H9 (cell line): Measurements from ENCODE around the gene MSI1. TPM values are rescaled to one million over a fixed set of nuclear protein-coding genes. Genes with fewer than 3 reads are reported as not detected.

Experiments
- DNase-seq: peaks from one replicate; pipeline ENCODE4 v3.0.0-alpha.2; 2017
- H2AFZ ChIP-seq: one replicate; pipeline ENCODE4 v1.6.1; 2013; ENCODE audit warnings: mild to moderate bottlenecking, low read length, control low read depth, moderate library complexity
- H2AK5ac ChIP-seq: 2 replicates; pipeline ENCODE4 v1.6.1; 2013; ENCODE audit warnings: low read length, control low read depth, mixed read lengths; ENCODE audit not compliant: insufficient read length
- H2BK120ac ChIP-seq: one replicate; pipeline ENCODE4 v1.6.1; 2013; ENCODE audit warnings: low read depth, mild to moderate bottlenecking, low read length, control low read depth, inconsistent platforms; ENCODE audit not compliant: poor library complexity, severe bottlenecking
- H2BK12ac ChIP-seq: 2 replicates; pipeline ENCODE4 v1.6.1; 2013; ENCODE audit warnings: low read length, control low read depth, mixed read lengths, low read depth; ENCODE audit not compliant: insufficient read length
- H2BK15ac ChIP-seq: 2 replicates; pipeline ENCODE4 v1.6.1; 2013; ENCODE audit warnings: low read depth, low read length, control low read depth
- H2BK20ac ChIP-seq: one replicate; pipeline ENCODE4 v1.6.1; 2013; ENCODE audit warnings: low read depth, mild to moderate bottlenecking, low read length, control low read depth, inconsistent platforms; ENCODE audit not compliant: poor library complexity, severe bottlenecking
- H2BK5ac ChIP-seq: 2 replicates; pipeline ENCODE4 v1.6.1; 2013; ENCODE audit warnings: low read length, control low read depth, mixed read lengths; ENCODE audit not compliant: insufficient read length
- H3K14ac ChIP-seq: 2 replicates; pipeline ENCODE4 v1.6.1; 2013; ENCODE audit warnings: low read length, control low read depth; ENCODE audit not compliant: insufficient read depth
- H3K18ac ChIP-seq: 2 replicates; pipeline ENCODE4 v1.6.1; 2013; ENCODE audit warnings: low read depth, mild to moderate bottlenecking, mixed read lengths, low read length, control low read depth; ENCODE audit not compliant: insufficient read length
- H3K23ac ChIP-seq: 2 replicates; pipeline ENCODE4 v1.6.1; 2013; ENCODE audit warnings: low read length, control low read depth, mixed read lengths, low read depth; ENCODE audit not compliant: insufficient read length
- H3K23me2 ChIP-seq: 2 replicates; pipeline ENCODE4 v1.6.1; 2013; ENCODE audit warnings: low read depth, mild to moderate bottlenecking, mixed read lengths, low read length, control low read depth; ENCODE audit not compliant: insufficient read length, poor library complexity, severe bottlenecking
- H3K27ac ChIP-seq: 2 replicates; pipeline ENCODE4 v1.5.1; 2013; ENCODE audit warnings: low read length, control low read depth, mixed read lengths, low read depth; ENCODE audit not compliant: insufficient read length
- H3K27me3 ChIP-seq: 2 replicates; pipeline ENCODE4 v1.6.1; 2013; ENCODE audit warnings: low read length, control low read depth, inconsistent platforms; ENCODE audit not compliant: insufficient read depth
- H3K4ac ChIP-seq: 2 replicates; pipeline ENCODE4 v1.6.1; 2013; ENCODE audit warnings: low read depth, mild to moderate bottlenecking, control low read depth, inconsistent platforms, low read length, moderate library complexity
- H3K4me1 ChIP-seq: 2 replicates; pipeline ENCODE4 v1.6.1; 2013; ENCODE audit warnings: low read length, control low read depth, inconsistent platforms; ENCODE audit not compliant: insufficient read depth
- H3K4me2 ChIP-seq: 2 replicates; pipeline ENCODE4 v1.6.1; 2013; ENCODE audit warnings: low read length, control low read depth, mixed read lengths; ENCODE audit not compliant: insufficient read length, insufficient read depth
- H3K56ac ChIP-seq: 2 replicates; pipeline ENCODE4 v1.6.1; 2013; ENCODE audit warnings: low read depth, mild to moderate bottlenecking, mixed read lengths, low read length, control low read depth; ENCODE audit not compliant: insufficient read length
- H3K79me1 ChIP-seq: 2 replicates; pipeline ENCODE4 v1.6.1; 2013; ENCODE audit warnings: low read depth, mild to moderate bottlenecking, moderate library complexity, low read length, control low read depth, inconsistent platforms; ENCODE audit not compliant: insufficient read depth, poor library complexity, severe bottlenecking
- H3K79me2 ChIP-seq: 2 replicates; pipeline ENCODE4 v1.6.1; 2013; ENCODE audit warnings: low read length, control low read depth, inconsistent platforms; ENCODE audit not compliant: insufficient read depth
- H3K9ac ChIP-seq: 2 replicates; pipeline ENCODE4 v1.6.1; 2013; ENCODE audit warnings: low read length, control low read depth, mixed read lengths; ENCODE audit not compliant: insufficient read length; ENCODE audit errors: extremely low read depth
- H3K9me3 ChIP-seq: one replicate; pipeline ENCODE4 v1.6.1; 2013; ENCODE audit warnings: low read depth, low read length, inconsistent platforms; ENCODE audit not compliant: control insufficient read depth
- H3T11ph ChIP-seq: one replicate; pipeline ENCODE4 v1.6.1; 2013; ENCODE audit warnings: mild to moderate bottlenecking, low read length, control low read depth, inconsistent platforms
- H4K20me1 ChIP-seq: one replicate; pipeline ENCODE4 v1.6.1; 2013; ENCODE audit not compliant: control insufficient read depth, insufficient read length, insufficient read depth
- H4K5ac ChIP-seq: 2 replicates; pipeline ENCODE4 v1.6.1; 2013; ENCODE audit warnings: low read depth, mild to moderate bottlenecking, mixed read lengths, low read length, control low read depth; ENCODE audit not compliant: insufficient read length
- H4K8ac ChIP-seq: replicated peaks from 2 replicates; pipeline ENCODE4 v1.6.1; 2013; ENCODE audit warnings: low read length, control low read depth, mixed read lengths, low read depth; ENCODE audit not compliant: insufficient read length
- H4K91ac ChIP-seq: 2 replicates; pipeline ENCODE4 v1.6.1; 2013; ENCODE audit warnings: low read depth, mild to moderate bottlenecking, moderate library complexity, mixed read lengths, low read length, control low read depth; ENCODE audit not compliant: insufficient read length
- H3K27ac Mint-ChIP-seq, 3 experiments: 2 replicates in 2 of 3; 3 replicates in 1 of 3; pipeline ENCODE4 v1.8.0; 2020 to 2021; ENCODE audit warnings: mixed read lengths in 3 of 3, mild to moderate bottlenecking in 1 of 3, moderate library complexity in 1 of 3
- H3K27me3 Mint-ChIP-seq: 2 replicates; pipeline ENCODE4 v1.8.0; 2021; ENCODE audit warnings: low read depth, mild to moderate bottlenecking, moderate library complexity, mixed read lengths
- H3K36me3 Mint-ChIP-seq, 3 experiments: 2 replicates in 2 of 3; 3 replicates in 1 of 3; pipeline ENCODE4 v1.8.0; 2020 to 2021; ENCODE audit warnings: low read depth in 3 of 3, mixed read lengths in 3 of 3; ENCODE audit not compliant: insufficient read depth in 1 of 3
- H3K4me1 Mint-ChIP-seq, 2 experiments: 2 replicates each; pipeline ENCODE4 v1.8.0; 2020; ENCODE audit warnings: mixed read lengths in 2 of 2
- H3K4me3 Mint-ChIP-seq, 2 experiments: 2 replicates in 1 of 2; 3 replicates in 1 of 2; pipeline ENCODE4 v1.8.0; 2020 to 2021; ENCODE audit warnings: mild to moderate bottlenecking in 2 of 2, mixed read lengths in 2 of 2, moderate library complexity in 1 of 2
- H3K9me3 Mint-ChIP-seq, 2 experiments: 2 replicates in 1 of 2; 3 replicates in 1 of 2; pipeline ENCODE4 v1.8.0; 2020; ENCODE audit warnings: mild to moderate bottlenecking in 2 of 2, mixed read lengths in 2 of 2, moderate library complexity in 1 of 2
- WGBS: extraction: QIAGEN DNeasy Blood & Tissue Kit; methylation state at CpG from one replicate; pipeline ENCODE4 v1.1.7; 2013; ENCODE audit warnings: missing lambda C conversion rate, low lambda C conversion rate, mixed read lengths; ENCODE audit not compliant: insufficient read length; ENCODE audit errors: extremely low coverage; 5-methylcytosine and 5-hydroxymethylcytosine counted together
- total RNA-seq: library from RNA; stranded (reverse); gene quantifications from 2 replicates; pipeline ENCODE4 v1.2.1, GENCODE V29; 2021
- TF ChIP-seq, protein P1 (sequence below): fragments of 200-600 bp; sonication (generic); conservative IDR thresholded peaks from 3 replicates; pipeline ENCODE4 v1.8.0; 2021; ENCODE audit warnings: antibody characterized with exemption, mild to moderate bottlenecking

MSI1 gene
- total RNA-seq, 1 experiment from 2014 or later = 91.5 TPM

DNA sequence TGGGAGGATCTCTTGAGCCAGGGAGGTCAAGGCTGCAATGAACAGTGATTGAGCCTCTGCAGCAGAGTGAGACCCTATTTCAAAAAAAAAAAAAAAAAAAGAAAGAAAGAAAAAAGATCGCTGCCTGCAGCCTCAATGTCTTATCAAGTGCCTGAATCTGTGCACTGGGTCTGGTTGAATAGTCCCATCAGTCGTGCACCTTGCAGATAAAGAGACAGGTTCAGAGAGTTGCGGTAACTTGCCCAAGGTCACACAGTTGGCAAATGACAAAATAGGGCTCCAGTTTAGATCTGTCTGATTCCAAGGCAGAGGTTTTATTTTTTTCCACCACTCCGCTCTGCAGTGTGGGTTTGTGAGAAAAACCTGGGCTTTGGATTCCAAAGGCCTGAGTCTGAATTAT is 40.7 kb downstream of the MSI1 start:
- no CpG with 5 or more reads among the region's 4 CpGs for WGBS
- Histone ChIP-seq H2BK12ac (no peak overlapping the region), H3K56ac (no peak overlapping the region), H3K14ac (no peak overlapping the region), H4K91ac (no peak overlapping the region), H3K79me2 (no peaks in the 10 kb centered on the region), H3K27me3 (no peaks in the 10 kb centered on the region), H4K20me1 (no peaks in the 10 kb centered on the region), H3K23me2 (no peaks in the 10 kb centered on the region), H3K18ac (no peak overlapping the region), H2AK5ac (no peak overlapping the region), H2BK20ac (no peak overlapping the region), H3K4ac (no peak overlapping the region), H4K5ac (no peak overlapping the region), H3K4me2 (no peak overlapping the region), H4K8ac (no peak overlapping the region), H3T11ph (no peak overlapping the region), H2AFZ (no peak overlapping the region), H3K9ac (no peak overlapping the region), H3K79me1 (no peaks in the 10 kb centered on the region), H2BK5ac (no peak overlapping the region), H3K9me3 (no peaks in the 10 kb centered on the region), H3K4me1 (no peaks in the 10 kb centered on the region), H3K27ac (no peak overlapping the region), H2BK120ac (no peak overlapping the region), H3K23ac (no peak overlapping the region), H2BK15ac (no peak overlapping the region)
- Mint-ChIP-seq H3K4me1 (peaks cover 5 to 7% of the 10 kb centered on the region in 2 experiments; a peak in 3 of 4 replicates), H3K27me3 (peaks cover 16% of the 10 kb centered on the region), H3K4me3 (no peak overlapping the region), H3K36me3 (no peaks in the 10 kb centered on the region), H3K27ac (no peak overlapping the region), H3K9me3 (no peaks in the 10 kb centered on the region)
- TF ChIP-seq, protein P1, sequence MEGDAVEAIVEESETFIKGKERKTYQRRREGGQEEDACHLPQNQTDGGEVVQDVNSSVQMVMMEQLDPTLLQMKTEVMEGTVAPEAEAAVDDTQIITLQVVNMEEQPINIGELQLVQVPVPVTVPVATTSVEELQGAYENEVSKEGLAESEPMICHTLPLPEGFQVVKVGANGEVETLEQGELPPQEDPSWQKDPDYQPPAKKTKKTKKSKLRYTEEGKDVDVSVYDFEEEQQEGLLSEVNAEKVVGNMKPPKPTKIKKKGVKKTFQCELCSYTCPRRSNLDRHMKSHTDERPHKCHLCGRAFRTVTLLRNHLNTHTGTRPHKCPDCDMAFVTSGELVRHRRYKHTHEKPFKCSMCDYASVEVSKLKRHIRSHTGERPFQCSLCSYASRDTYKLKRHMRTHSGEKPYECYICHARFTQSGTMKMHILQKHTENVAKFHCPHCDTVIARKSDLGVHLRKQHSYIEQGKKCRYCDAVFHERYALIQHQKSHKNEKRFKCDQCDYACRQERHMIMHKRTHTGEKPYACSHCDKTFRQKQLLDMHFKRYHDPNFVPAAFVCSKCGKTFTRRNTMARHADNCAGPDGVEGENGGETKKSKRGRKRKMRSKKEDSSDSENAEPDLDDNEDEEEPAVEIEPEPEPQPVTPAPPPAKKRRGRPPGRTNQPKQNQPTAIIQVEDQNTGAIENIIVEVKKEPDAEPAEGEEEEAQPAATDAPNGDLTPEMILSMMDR = no peak
- DNase-seq = no peak
